Activated naive CD4-positive, alpha-beta T cell treated with anti-CD3 and anti-CD28 coated beads, Interleukin-2, amount 50 U/mL, for 24 hours (primary cell): ENCODE results near the gene NOB1.
A peak's percentile ranks its signal among the peaks of the same experiment; 100 is the strongest.
"Not testable (repeated sequence)": the region's sequence is repeated elsewhere in the genome, so short reads cannot be mapped to it uniquely, and the experiment has no call there.

ENCODE experiments used
- H3K27ac Mint-ChIP-seq: one replicate; pipeline ENCODE4 v1.8.0; 2021; ENCODE audit warnings: mild to moderate bottlenecking, mixed read lengths
- H3K27me3 Mint-ChIP-seq: one replicate; pipeline ENCODE4 v1.8.0; 2021; ENCODE audit warnings: mixed read lengths
- H3K36me3 Mint-ChIP-seq: one replicate; pipeline ENCODE4 v1.8.0; 2021; ENCODE audit warnings: mixed read lengths
- H3K4me1 Mint-ChIP-seq: one replicate; pipeline ENCODE4 v1.8.0; 2021; ENCODE audit warnings: mixed read lengths
- H3K4me3 Mint-ChIP-seq: one replicate; pipeline ENCODE4 v1.8.0; 2021; ENCODE audit warnings: mild to moderate bottlenecking, mixed read lengths
- H3K9me3 Mint-ChIP-seq: one replicate; pipeline ENCODE4 v1.8.0; 2021; ENCODE audit warnings: mixed read lengths

The NOB1 gene

GRCh38 chr16:69768666-69769065 is 13.9 kb upstream of the NOB1 start:
- Mint-ChIP-seq H3K36me3 (peaks cover 3% of the 10 kb centered on the region), H3K9me3 (no peaks in the 10 kb centered on the region), H3K27me3 (no peaks in the 10 kb centered on the region), H3K27ac (peak overlapping the region; percentile 25), H3K4me3 (no peak overlapping the region), H3K4me1 (peaks cover 56% of the 10 kb centered on the region)

GRCh38 chr16:69767459-69768229 is 12.9 kb upstream of the NOB1 start:
- H3K4me3 Mint-ChIP-seq = no peak overlapping the region

GRCh38 chr16:69763599-69763942 is 8.8 kb upstream of the NOB1 start:
- Mint-ChIP-seq H3K4me3 (peak overlapping the region; percentile 92), H3K9me3 (no peaks in the 10 kb centered on the region), H3K27ac (peak overlapping the region; percentile 80), H3K27me3 (no peaks in the 10 kb centered on the region), H3K36me3 (no peaks in the 10 kb centered on the region), H3K4me1 (peaks cover 36% of the 10 kb centered on the region)

More at GRCh38 chr16:69767459-69768229, 12.9 kb upstream of the NOB1 start:
- H3K36me3 Mint-ChIP-seq = no peaks in the 10 kb centered on the region
- peak overlapping the region; percentile 18 for H3K27ac Mint-ChIP-seq
- peaks cover 55% of the 10 kb centered on the region for H3K4me1 Mint-ChIP-seq
- no peaks in the 10 kb centered on the region for H3K27me3 Mint-ChIP-seq
- no peaks in the 10 kb centered on the region for H3K9me3 Mint-ChIP-seq

- Mint-ChIP-seq H3K36me3 (no peaks in the 10 kb centered on the region), H3K27me3 (no peaks in the 10 kb centered on the region), H3K9me3 (no peaks in the 10 kb centered on the region), H3K4me3 (peak overlapping the region; percentile 92), H3K27ac (peak overlapping the region; percentile 94), H3K4me1 (peaks cover 34% of the 10 kb centered on the region)
Measured at GRCh38 chr16:69762814-69763598, 8.3 kb upstream of the NOB1 start.

- H3K27ac Mint-ChIP-seq = peak within 1 kb of the TSS; percentile 97
Measured at GRCh38 chr16:69761983-69762813, 7.5 kb upstream of the NOB1 start, which contains the start of gene WWP2. Gene WWP2 (plus strand): TSS chr16:69762332. CDS start chr16:69787011, 24,679 bp downstream.

GRCh38 chr16:69757375-69757774 is 2.6 kb upstream of the NOB1 start:
- peaks cover 11% of the 10 kb centered on the region for H3K36me3 Mint-ChIP-seq

More at GRCh38 chr16:69761983-69762813, 7.5 kb upstream of the NOB1 start, which contains the start of gene WWP2:
- Mint-ChIP-seq H3K36me3 (no peaks in the 10 kb centered on the region), H3K9me3 (no peaks in the 10 kb centered on the region), H3K4me3 (peak within 1 kb of the TSS; percentile 93), H3K4me1 (peaks cover 27% of the 10 kb centered on the region), H3K27me3 (no peaks in the 10 kb centered on the region)

GRCh38 chr16:69756705-69757104 is 2.0 kb upstream of the NOB1 start:
- Mint-ChIP-seq H3K36me3 (peaks cover 15% of the 10 kb centered on the region), H3K9me3 (no peaks in the 10 kb centered on the region), H3K27me3 (no peaks in the 10 kb centered on the region), H3K4me1 (peaks cover 27% of the 10 kb centered on the region), H3K4me3 (no peak overlapping the region), H3K27ac (no peak overlapping the region)

More at GRCh38 chr16:69757375-69757774, 2.6 kb upstream of the NOB1 start:
- not testable (repeated sequence) for H3K9me3 Mint-ChIP-seq, H3K27me3 Mint-ChIP-seq, H3K4me3 Mint-ChIP-seq, H3K27ac Mint-ChIP-seq
- H3K4me1 Mint-ChIP-seq = peaks cover 23% of the 10 kb centered on the region

GRCh38 chr16:69754143-69754468 is 620 bp downstream of the NOB1 start:
- H3K27me3 Mint-ChIP-seq = no peaks in the 10 kb centered on the region
- no peaks in the 10 kb centered on the region for H3K9me3 Mint-ChIP-seq
- H3K4me1 Mint-ChIP-seq = peaks cover 21% of the 10 kb centered on the region
- H3K36me3 Mint-ChIP-seq = peaks cover 17% of the 10 kb centered on the region
- H3K27ac Mint-ChIP-seq = peak overlapping the region; percentile 100
- peak overlapping the region; percentile 99 for H3K4me3 Mint-ChIP-seq

GRCh38 chr16:69748694-69749345 is 5.9 kb downstream of the NOB1 start:
- H3K27ac Mint-ChIP-seq = peak overlapping the region; percentile 65
- no peaks in the 10 kb centered on the region for H3K27me3 Mint-ChIP-seq
- H3K36me3 Mint-ChIP-seq = peaks cover 24% of the 10 kb centered on the region
- peaks cover 19% of the 10 kb centered on the region for H3K4me1 Mint-ChIP-seq
- H3K9me3 Mint-ChIP-seq = no peaks in the 10 kb centered on the region
- no peak overlapping the region for H3K4me3 Mint-ChIP-seq

GRCh38 chr16:69747115-69747514 is 7.6 kb downstream of the NOB1 start:
- no peaks in the 10 kb centered on the region for H3K27me3 Mint-ChIP-seq
- H3K4me1 Mint-ChIP-seq = peaks cover 6% of the 10 kb centered on the region
- H3K9me3 Mint-ChIP-seq = no peaks in the 10 kb centered on the region
- H3K27ac Mint-ChIP-seq = no peak overlapping the region
- no peak overlapping the region for H3K4me3 Mint-ChIP-seq
- peaks cover 17% of the 10 kb centered on the region for H3K36me3 Mint-ChIP-seq

GRCh38 chr16:69745959-69746358 is 8.8 kb downstream of the NOB1 start:
- H3K27ac Mint-ChIP-seq = no peak overlapping the region
- no peaks in the 10 kb centered on the region for H3K27me3 Mint-ChIP-seq
- no peak overlapping the region for H3K4me3 Mint-ChIP-seq
- peaks cover 5% of the 10 kb centered on the region for H3K4me1 Mint-ChIP-seq
- H3K36me3 Mint-ChIP-seq = peaks cover 16% of the 10 kb centered on the region
- no peaks in the 10 kb centered on the region for H3K9me3 Mint-ChIP-seq

GRCh38 chr16:69745232-69745612 is 9.5 kb downstream of the NOB1 start:
- no peak overlapping the region for H3K4me3 Mint-ChIP-seq
- peaks cover 5% of the 10 kb centered on the region for H3K4me1 Mint-ChIP-seq
- H3K27me3 Mint-ChIP-seq = no peaks in the 10 kb centered on the region
- H3K27ac Mint-ChIP-seq = no peak overlapping the region
- peaks cover 16% of the 10 kb centered on the region for H3K36me3 Mint-ChIP-seq
- H3K9me3 Mint-ChIP-seq = no peaks in the 10 kb centered on the region

- H3K27ac Mint-ChIP-seq = peak overlapping the region; percentile 88
- H3K36me3 Mint-ChIP-seq = peaks cover 16% of the 10 kb centered on the region
- H3K4me3 Mint-ChIP-seq = no peak overlapping the region
- no peaks in the 10 kb centered on the region for H3K9me3 Mint-ChIP-seq
- H3K27me3 Mint-ChIP-seq = no peaks in the 10 kb centered on the region
- peaks cover 5% of the 10 kb centered on the region for H3K4me1 Mint-ChIP-seq
Measured at GRCh38 chr16:69744363-69745231, 10.1 kb downstream of the NOB1 start.
